ENCODE data around the gene CCDC179. TPM values are rescaled to one million over a fixed set of nuclear protein-coding genes. Genes with fewer than 3 reads are reported as not detected.

CCDC179 gene
- total RNA-seq (2014; rRNA removed; shearing (Covaris generic)) = not detected in 2 replicates

DNA sequence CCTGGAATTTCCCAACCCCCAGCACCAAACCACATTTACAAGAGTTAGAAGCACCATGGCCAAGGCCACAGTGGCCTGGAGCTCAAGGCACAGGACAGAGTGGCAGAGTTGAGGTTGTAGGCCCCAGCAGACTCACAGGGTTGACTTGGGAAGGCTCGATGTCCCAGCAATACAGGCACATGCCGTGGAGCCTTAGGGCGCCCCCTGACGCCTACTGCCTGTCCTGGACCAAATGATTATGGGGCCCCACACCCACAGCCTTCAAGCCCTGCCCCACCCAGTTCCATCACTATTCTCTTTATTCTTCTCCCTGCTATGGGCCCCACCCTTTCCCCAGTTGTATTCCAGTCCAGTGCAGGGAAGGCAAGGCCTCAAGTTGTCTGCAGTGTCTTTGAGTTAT lies at the start of gene CCDC179:
Gene CCDC179 (minus strand): TSS at position 234 of the 400 bp plus-strand sequence. CDS start 53 bp downstream, at position 181.
- no peak for DNase-seq (ENCODE audit: low read depth)

DNA sequence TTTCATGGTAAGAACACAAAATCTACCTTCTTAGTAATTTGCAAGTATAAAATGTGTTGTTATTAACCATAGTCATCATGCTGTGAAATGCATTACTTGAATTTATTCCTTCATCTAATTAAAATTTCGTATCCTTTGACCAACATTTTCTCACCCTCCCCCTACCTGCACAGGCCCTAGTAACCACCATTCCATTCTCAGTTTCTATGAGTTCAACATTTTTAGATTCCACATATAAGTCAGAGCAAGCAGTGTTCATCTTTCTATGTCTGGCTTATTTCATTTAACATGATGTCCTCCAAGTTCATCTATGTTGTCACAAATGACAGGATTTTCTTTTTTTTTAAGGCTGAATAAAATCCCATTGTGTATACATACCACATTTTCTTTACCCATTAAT lies 43.5 kb upstream of the CCDC179 start:
- no peak for DNase-seq (ENCODE audit: low read depth)

DNA sequence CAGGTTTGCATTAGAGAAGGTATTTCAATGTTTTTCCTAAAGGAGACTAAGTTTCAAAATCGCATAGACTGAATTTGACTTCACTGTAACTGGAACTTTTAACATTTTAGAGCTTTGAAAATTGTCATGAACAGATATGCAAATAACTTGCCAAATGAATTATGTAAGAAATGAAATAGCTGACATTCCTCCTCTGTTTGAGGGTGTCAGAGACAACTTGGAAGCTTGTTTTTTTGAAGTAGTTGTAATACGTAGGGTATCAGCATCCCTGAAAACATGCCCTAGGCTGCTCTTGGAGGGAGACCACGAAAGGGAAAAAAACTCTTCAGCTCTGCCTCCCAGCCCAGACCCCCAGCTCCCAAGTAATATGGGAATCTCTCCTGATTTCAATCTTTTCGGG lies 41.3 kb upstream of the CCDC179 start:
- no peak for DNase-seq (ENCODE audit: low read depth)

DNA sequence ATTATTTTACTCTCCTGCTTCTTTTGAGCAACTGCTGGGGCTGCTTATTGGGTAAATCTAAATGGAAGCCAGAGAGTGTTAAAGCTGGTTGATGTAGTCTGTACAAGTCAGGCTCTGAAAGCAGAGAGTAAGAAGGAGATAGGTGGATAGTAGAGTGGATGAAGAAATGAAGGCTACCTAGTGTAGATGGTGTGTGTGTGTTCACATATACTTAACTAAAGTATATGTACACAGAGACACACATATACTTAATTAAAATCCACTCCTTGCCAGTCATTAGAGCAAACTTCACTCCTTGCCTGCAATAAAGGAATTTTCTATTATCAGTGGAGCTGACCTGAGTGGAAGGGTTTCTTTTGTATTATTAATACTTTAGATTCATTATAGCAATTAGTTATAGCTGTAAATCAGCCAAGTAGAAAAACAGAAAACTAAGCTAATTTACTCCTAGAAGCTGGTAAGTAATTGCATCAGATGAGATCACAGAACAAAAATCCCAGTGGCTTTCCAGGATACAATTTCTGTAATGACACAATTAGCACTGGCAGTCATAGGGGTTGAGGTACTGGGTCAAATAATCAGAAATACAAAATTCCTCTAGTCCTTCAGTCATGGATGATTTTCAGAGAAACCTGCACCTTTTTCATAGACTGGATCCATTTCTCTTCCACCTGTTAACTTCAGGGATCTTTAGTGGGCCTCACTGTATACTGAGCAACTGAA lies 40.7 kb upstream of the CCDC179 start:
- DNase-seq (ENCODE audit: low read depth) = no peak

DNA sequence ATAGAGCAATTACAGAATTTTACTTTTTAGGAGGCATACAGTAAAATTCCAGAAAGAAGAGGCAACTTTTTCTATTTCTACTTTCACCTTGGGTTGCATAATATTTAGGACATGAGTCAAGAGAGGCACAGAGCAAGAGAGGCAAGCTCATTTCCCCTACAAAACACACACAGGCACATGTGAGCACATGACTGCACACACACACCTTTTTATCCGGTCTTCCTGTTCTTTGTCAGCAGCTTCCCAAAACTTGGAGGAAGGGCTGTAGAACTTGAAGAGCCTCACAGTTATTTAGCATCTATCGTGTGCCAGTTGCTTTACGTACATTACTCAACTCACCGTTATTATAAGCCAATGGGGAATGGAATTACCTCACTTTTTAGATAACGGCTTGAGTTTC lies 37.8 kb upstream of the CCDC179 start:
- no peak for DNase-seq (ENCODE audit: low read depth)

DNA sequence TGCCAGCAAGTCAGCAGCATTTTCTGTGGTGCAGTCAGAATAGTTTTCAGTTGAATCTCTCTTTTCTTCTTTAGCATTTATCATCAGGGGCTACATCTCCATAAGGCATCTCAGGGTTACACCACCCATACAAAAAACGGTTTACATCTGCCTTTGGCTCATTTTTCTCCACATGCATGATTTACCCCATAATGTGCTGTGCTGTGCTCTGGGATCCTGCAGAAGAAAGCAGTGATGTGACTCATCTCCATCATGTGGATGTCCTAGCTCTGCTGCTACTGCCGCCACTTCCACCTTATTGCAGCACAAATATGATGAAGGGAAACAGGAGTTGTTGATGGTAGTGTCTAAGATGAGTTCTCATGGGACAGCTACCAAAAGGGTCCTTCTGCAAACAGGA lies 30.0 kb upstream of the CCDC179 start:
- DNase-seq (ENCODE audit: low read depth) = no peak

DNA sequence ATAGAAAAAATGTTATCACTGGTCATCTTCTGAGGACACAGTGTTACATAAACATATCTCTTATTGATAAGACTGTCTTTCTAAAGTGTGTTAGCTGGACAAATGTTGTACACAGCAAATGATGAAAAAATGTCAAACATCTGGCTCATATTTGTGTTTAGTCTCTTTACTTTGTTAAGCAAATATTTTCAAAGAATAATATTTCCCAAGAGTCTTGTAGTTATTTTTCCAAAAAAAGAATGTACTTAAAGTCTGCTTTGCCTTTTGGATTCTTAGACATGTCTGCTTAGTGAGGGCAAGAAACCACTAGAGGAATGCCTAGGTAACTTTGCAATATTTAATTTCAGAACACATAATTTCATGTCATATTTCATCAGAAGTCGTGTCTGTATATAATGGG lies 23.9 kb upstream of the CCDC179 start:
- DNase-seq (ENCODE audit: low read depth) = no peak

DNA sequence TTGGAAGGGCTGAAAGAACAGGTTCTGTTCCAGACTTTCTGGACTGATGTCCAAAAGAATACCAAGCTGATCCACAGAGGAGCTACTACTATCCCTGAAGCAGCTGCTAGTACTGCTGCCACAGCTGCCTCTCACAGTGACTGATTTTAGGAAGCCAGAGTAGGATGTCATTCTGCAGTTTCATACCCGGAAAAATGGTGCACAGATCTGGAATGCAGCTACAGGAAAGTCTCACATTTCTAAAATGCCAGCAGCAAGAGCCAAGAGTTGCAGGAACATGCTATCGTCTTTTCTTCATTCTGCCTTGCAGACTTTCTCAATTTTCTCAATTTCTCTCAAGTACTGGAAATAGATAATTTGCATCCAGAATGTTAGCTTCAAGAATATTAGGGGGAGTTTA lies 19.4 kb upstream of the CCDC179 start:
- no peak for DNase-seq (ENCODE audit: low read depth)

DNA sequence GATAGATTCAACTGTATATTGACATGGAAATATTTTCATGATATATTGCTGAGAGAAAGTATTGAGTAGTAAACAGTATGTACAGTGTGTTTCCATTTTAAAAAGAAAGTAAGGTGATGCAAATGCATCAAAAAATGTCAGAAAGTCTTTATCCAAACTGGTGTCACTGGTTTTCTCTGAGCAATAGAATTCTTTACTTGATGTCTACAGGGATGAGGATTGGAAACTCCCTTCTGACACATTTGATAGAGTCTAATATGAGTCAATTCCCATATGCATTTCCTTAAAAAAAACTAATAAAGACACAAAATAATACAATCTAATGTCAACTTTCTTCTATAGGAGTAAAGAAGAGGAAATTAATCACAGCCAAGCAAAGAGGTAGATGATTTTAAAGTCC lies 18.3 kb upstream of the CCDC179 start:
- DNase-seq (ENCODE audit: low read depth) = no peak

DNA sequence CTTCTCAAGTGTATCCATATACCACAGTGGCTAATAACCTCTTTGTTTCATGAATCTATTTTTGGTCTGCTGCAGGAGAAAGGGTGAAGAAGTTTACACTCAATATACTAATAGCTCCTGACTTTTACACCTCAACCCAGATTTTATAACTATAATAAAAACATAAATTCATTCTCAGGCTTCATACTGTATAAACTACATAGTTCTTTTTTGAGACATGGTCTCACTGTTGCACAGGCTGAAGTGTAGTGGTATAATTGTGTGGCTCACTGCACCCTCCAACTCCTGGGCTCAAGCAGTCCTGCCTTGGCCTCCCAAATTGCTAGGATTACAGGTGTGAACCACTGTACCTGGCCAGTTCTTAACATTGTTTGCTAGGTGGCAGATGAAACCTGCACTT lies 17.8 kb upstream of the CCDC179 start:
- no peak for DNase-seq (ENCODE audit: low read depth)

DNA sequence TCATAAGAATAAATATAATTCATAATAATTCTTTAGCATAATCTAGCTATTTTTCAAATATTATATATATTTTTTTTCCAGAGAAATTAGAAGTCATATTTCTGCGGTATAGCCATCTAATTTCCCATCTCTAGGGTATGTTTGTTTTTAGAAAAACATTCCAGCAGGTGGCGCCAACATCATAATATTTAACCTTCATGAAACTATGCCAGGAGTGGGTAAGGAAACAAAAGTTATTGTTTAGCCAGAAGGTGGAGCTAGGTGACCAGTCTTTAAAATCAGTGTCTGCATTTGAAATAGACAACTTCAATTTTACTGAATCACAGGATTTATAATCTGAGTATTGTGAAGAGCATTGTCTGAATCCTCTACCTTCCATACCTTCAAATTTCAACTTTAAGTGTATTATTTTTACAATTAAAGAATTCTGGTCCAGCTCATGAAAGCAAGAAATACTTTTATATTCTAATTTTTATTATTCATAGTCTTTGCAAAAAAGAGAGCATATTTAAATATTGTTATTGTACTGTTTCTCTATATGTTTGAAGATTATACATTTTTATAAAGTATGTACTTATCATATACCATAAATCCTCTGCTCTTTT lies 15.7 kb upstream of the CCDC179 start:
- DNase-seq (ENCODE audit: low read depth) = peak; percentile 66

DNA sequence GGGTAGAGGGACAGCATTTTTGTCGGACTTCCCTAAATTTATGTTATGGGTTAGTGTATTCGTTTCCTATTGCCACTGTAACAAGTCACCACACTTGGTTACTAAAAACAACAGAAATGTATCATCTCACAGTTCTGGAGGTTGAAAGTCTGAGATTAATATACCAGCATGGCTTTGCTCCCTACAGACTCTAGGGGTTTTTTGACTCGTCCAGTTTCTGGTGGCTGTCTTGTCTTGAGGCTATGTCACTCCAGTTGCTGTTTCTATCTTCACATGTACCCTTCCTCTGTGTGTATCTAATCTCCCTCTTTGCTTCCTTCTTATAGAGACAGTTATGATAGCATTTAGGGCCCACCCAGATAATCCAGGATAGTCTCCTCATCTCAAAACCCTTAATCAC lies 9.1 kb upstream of the CCDC179 start:
- DNase-seq (ENCODE audit: low read depth) = no peak

DNA sequence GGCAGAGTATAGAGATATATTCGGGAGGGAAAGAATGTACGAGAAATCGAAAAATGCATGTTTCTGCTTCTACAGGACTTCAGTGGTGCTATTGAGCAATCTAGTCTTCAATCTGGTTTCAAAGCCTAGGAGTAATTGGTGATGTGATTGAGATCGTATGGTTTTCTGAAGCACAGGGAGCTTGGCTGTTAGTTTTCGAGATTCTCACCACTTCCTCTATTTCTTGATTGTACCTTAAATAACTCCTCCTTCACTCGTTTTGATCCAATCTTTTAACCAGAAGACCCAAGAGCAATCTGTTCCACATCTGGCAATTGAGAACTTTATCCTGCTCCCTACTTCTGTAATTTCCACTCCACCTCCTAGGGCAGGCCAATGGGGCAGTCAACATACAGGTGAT lies 518 bp downstream of the CCDC179 start:
- DNase-seq (ENCODE audit: low read depth) = no peak

DNA sequence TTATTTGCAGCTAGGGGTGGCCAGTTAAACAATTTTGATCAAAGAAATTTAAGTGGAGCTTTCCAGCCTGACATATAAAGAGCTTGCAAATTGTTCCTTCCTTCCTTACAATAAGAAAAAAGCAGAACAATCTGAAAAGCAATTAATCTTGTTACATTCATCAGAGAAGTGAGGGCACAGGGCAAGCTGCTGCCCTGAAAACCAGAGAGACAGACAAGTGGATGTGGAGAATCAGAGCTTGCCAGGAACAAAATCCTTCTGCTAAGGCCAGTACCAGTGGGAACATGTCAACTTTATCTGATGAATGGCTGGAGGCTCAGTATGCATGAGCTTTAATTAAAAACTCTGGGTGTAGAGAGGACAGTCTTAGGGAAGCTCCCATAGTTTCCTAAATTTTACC lies 8.8 kb downstream of the CCDC179 start:
- no peak for DNase-seq (ENCODE audit: low read depth)

DNA sequence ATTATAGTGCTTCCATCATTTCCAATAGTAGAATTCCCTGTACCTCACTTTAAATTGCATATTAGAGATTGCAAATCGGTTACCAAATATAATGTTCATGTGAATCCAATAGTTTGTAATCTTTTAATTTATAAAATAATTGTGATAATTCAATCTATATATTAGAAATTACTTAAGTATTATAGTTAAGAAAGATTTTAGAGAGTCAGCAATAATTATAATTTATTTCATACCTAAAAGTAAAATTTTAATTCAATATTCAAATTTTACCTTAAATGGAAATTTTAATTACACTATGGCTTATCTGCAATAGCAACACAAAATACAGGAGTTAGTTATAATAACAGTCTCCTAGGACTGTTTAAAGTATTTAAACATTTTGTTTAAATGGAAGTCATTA lies 13.5 kb downstream of the CCDC179 start:
- no peak for DNase-seq (ENCODE audit: low read depth)

DNA sequence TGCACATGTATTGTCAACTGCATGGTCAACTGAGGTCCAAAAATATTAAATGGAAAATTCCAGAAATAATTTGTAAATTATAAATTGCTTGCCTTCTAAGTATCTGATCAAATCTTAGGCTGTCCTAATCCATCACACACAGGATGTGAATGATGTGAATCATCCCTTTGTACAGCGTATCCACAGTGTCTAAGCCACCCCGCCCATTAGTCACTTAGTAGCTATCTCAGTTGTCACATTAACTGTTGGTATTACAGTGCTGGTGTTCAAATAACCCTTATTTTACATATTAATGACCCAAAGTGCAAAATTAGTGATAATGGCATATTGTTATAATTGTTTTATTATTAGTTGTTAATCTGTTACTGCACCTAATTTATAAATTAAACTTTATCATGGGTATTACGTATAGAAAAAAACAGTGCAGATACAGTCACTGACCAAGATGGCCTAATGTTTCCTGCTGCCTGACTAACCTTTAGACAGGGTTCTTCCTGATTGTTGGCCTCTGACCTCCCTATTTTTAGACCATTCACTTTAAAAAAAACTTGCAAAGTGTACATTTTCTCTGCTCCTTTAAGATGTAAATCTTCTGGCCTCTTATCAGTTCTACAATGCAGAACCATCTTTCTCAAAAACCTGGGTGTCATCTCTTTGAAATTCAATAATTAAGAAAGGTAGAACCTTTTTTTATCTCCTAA lies 27.8 kb downstream of the CCDC179 start:
- peak; percentile 31 for DNase-seq (ENCODE audit: low read depth)

DNA sequence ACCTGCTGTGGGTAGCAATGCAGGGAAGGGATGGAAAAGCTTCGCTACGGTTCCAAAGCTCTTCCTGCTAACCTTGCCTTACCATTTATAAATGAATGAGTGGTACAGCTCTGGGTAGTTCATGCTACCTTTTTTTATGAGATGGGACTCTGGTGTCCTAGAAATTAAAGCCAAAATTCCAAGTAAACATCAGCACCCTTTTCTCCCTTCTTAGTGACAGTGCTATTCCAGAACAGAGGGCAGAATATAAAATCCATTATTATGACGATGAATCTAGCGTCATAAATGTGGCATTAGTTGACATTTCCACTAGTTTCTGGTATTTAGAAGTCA lies 30.2 kb downstream of the CCDC179 start:
- no peak for DNase-seq (ENCODE audit: low read depth)

DNA sequence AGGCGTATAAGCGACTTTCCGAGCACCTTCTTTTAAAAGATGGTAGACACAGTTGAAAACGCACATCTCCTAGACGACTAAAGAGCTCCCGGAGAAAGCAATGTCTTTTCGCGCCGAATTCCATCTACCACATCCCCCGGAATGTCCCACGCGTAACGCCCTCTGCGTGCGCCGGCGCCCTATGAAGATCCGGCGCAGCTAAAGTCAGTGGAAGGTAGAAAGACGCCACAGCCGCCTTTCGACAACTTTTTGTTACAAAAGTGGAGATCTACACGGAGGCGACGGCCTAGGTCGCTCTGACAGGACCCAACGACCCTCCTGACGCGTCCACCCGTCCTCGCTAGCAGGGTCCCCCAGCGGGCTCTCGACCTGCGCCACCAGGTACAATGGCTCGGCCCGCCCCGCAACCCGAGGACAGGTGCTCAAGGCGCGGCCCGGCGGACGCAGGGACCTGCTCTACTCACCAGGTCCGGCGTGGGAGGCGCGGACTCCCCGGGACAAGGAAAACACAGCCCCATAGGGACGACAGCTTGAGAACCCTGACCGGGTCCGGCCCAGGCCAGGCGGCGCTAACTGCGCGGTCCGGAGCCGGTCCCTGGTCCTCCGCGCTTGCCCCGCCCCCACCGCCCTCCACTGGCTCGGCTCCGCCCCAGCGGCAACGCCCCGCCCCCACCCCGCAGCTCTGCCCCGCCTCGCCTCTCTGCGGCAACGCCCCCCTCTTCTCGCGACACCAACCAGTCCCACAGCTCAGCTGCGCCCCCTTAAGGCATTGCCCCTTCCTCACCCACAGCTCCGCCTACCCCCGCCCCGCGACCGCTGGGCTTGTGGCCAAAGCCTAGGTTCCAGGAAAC lies 30.8 kb downstream of the CCDC179 start, which contains the start of gene SVIP:
Gene SVIP (minus strand): TSS at position 571 of the 851 bp plus-strand sequence. CDS start 53 bp downstream, at position 518.
- DNase-seq (ENCODE audit: low read depth) = peak; percentile 95

DNA sequence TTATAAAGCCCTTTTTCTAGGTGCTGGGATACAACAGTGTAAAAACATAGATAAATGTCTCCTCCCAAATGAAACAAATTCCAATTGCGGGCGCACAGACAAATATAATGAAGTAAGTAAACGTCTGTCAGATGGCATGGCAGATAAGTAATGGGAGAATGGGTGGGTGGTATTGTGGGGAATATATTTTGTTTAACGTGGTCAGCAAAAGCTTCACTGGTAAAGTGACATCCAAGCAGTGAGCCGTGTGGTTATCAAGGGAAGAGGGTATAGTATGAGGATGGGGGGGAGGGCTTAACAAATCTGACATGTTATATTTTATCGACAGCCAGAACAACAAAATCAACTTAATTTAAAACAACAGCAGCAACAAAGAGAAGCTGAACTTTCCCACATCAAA lies 31.9 kb downstream of the CCDC179 start:
- peak; percentile 3 for DNase-seq (ENCODE audit: low read depth)

DNA sequence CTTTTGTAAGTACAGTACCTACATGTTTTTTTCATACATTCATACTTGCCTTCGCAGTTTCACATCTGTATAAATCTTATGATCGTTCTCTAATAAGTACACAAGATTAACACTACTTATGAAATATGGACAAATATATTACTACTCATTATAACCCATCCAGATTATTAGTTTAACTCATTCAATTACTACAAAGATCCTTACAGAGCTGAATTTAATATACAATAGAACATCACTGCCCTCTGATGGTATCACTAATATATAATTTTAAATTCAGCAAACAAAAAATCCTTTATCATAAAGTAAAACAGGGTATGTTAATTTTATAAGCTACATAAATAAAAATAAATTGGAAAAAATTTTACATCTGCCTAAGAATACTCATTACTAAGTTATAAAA lies 38.1 kb downstream of the CCDC179 start:
- DNase-seq (ENCODE audit: low read depth) = no peak

DNA sequence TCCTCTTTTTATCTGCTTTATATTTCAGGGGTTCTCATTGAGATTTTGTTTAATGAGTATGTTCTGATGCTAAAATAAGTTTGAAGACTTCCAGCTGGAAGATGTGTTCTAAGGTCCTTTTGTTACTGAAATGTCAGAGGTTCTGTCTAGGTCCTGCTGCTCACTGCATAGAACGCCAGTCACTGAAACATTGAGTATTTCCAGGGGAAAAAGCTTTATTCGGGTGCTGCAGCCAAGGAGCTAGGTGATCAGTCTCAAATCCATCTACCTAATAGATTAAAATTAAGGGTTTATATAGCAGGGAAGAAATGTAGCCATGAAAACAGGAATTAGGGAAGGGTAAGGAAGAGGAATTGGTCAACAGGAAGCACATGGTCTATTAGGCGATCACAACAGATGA lies 50.4 kb downstream of the CCDC179 start:
- no peak for DNase-seq (ENCODE audit: low read depth)

DNA sequence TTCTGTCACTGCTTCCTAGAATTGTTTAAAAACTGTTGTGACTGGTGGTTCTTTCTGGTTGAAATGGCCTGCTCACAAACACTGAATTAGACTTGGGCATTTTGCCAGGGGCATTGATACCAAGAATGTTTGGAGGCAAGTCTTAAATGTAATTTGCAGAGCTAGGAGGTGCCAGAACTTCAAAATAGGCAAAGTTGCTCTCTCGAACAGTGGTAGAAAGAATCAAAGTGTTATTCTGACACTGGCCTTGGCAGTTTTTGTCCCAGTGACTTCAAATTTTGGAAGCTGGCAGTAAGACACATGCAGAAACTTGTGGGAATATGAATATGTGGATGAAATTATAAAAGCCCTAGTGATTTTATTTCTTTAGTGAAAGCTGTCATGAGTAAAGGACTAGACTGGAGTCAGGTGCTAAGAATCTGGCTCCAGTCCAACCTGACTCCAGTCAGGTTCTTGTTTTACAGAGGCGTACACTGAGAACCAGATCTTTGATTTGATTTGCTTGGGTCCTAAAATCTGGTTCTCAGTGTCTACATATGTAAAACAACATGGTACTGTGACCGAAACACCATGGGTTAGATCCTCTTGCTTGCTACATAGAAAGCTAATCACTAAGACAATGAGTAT lies 51.6 kb downstream of the CCDC179 start:
- no peak for DNase-seq (ENCODE audit: low read depth)
